ENCODE results near the gene GNG12. TPM values are rescaled to one million over a fixed set of nuclear protein-coding genes. Genes with fewer than 3 reads are reported as not detected.

The GNG12 gene
- total RNA-seq = 100 to 1,000 TPM; 116 to 137 TPM

GRCh38 chr1:67832737-67833601 is at the start of gene GNG12:
TSS of gene GNG12 (minus strand) at chr1:67833467. CDS start at chr1:67707686, 125,781 bp downstream.
- Histone ChIP-seq H3K9me3 (no peaks in the 10 kb centered on the region), H3K36me3 (no peaks in the 10 kb centered on the region), H3K27me3 (replicated peaks; ENCODE audit: insufficient read depth) (no peaks in the 10 kb centered on the region), H3K4me1 (ENCODE audit: control insufficient read depth in 1 of 2, low read depth in 2 of 2) (peaks cover 25 to 57% of the 10 kb centered on the region in 2 donors), H3K4me3 (peak within 1 kb of the TSS; percentile 80), H3K27ac (peak within 1 kb of the TSS; percentile 96 to 98)
- DNase-seq (ENCODE audit: low spot score) (no peak), ATAC-seq (ENCODE audit: insufficient number of reproducible peaks, low FRiP score, low read depth) (peak; percentile 69)
- TF ChIP-seq, protein P1, sequence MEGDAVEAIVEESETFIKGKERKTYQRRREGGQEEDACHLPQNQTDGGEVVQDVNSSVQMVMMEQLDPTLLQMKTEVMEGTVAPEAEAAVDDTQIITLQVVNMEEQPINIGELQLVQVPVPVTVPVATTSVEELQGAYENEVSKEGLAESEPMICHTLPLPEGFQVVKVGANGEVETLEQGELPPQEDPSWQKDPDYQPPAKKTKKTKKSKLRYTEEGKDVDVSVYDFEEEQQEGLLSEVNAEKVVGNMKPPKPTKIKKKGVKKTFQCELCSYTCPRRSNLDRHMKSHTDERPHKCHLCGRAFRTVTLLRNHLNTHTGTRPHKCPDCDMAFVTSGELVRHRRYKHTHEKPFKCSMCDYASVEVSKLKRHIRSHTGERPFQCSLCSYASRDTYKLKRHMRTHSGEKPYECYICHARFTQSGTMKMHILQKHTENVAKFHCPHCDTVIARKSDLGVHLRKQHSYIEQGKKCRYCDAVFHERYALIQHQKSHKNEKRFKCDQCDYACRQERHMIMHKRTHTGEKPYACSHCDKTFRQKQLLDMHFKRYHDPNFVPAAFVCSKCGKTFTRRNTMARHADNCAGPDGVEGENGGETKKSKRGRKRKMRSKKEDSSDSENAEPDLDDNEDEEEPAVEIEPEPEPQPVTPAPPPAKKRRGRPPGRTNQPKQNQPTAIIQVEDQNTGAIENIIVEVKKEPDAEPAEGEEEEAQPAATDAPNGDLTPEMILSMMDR (IDR thresholded peaks at IDR 0.05) = no peak

DNA sequence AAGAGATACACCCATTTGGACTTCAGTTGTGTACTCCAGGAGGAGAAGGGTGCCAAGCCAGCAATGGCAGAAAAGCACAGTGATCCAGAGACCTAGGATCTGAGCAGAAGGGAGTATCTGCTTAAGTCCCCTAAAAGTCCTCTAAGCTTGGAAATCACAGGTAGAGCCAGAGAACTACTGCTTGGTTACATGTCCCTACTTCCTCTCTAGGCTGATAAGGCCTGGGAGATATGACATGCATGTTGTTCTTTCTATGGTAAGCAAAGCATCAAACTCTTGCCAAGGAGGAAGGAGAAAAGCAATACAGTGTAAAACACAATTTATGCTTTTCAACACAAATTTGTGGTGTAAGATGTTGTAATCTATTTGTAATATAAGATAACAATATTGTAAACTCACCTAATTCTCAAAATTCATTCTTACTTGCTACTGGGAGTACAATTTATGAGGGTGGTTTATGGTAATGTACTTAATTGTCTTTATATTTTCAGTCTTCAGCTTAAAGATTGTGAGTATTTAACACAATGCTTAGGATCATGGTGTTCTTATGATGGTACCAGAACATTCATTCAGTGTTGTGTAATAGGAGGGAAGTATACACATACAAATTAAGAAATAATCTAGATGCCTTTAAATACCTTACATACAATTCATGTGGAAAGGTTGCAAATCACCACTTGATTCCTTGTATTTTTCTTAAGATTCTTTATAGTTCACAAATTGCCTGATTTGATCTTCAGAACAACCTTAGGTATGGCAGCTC is 49.1 kb upstream of the GNG12 start:
- no peak overlapping the region for H3K27ac ChIP-seq
- peaks cover 0 to 10% of the 10 kb centered on the region in 2 donors for H3K4me1 ChIP-seq (ENCODE audit: control insufficient read depth in 1 of 2, low read depth in 2 of 2)
- ATAC-seq (ENCODE audit: insufficient number of reproducible peaks, low FRiP score, low read depth) = no peak
- no peak for DNase-seq (ENCODE audit: low spot score)
- H3K4me3 ChIP-seq = no peak overlapping the region
- TF ChIP-seq, protein P1 (IDR thresholded peaks at IDR 0.05) = no peak
- H3K36me3 ChIP-seq = no peaks in the 10 kb centered on the region
- no peaks in the 10 kb centered on the region for H3K27me3 ChIP-seq (replicated peaks; ENCODE audit: insufficient read depth)
- no peaks in the 10 kb centered on the region for H3K9me3 ChIP-seq

DNA sequence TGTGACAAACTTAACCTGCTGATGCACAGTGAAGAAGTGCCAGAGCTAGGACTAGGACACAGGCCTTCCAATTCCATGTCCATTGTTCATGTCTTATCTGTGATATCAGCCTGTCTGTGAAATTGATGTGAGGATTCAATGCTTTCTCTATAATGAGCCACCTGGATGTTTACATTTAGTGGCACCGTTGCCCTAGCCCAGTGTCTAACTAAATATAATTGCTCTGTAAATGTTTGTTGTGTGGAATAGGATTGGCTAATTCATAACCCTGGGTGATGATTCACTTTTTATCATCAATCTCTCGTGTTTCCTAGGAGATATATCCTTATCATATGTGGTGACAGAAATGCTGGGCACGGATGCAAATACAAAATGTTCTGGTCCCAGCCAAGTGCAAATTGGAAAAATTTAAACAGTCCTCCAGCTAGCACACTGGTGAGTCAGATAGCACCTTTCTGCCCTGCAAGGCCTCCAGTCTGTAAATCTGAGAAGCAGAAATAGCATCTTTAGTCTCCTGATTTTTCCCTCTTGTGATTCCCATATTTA is 46.9 kb upstream of the GNG12 start:
- TF ChIP-seq, protein P1 (IDR thresholded peaks at IDR 0.05) = no peak
- no peak overlapping the region for H3K4me3 ChIP-seq
- H3K4me1 ChIP-seq (ENCODE audit: control insufficient read depth in 1 of 2, low read depth in 2 of 2) = peaks cover 0 to 10% of the 10 kb centered on the region in 2 donors
- H3K36me3 ChIP-seq = no peaks in the 10 kb centered on the region
- no peaks in the 10 kb centered on the region for H3K9me3 ChIP-seq
- ATAC-seq (ENCODE audit: insufficient number of reproducible peaks, low FRiP score, low read depth) (no peak), DNase-seq (ENCODE audit: low spot score) (no peak)
- no peaks in the 10 kb centered on the region for H3K27me3 ChIP-seq (replicated peaks; ENCODE audit: insufficient read depth)
- H3K27ac ChIP-seq = no peak overlapping the region

- TF ChIP-seq, protein P1 (IDR thresholded peaks at IDR 0.05) = no peak
- DNase-seq (ENCODE audit: low spot score) = no peak
Measured at GRCh38 chr1:67879485-67879884, 46.2 kb upstream of the GNG12 start.

More at GRCh38 chr1:67879485-67879884, 46.2 kb upstream of the GNG12 start:
- Histone ChIP-seq H3K36me3 (no peaks in the 10 kb centered on the region), H3K4me3 (no peak overlapping the region), H3K4me1 (ENCODE audit: control insufficient read depth in 1 of 2, low read depth in 2 of 2) (peaks cover 0 to 10% of the 10 kb centered on the region in 2 donors), H3K27ac (no peak overlapping the region), H3K27me3 (replicated peaks; ENCODE audit: insufficient read depth) (no peaks in the 10 kb centered on the region), H3K9me3 (no peaks in the 10 kb centered on the region)
- no peak for ATAC-seq (ENCODE audit: insufficient number of reproducible peaks, low FRiP score, low read depth)
